ENCODE data around the gene MCFD2. TPM values are rescaled to one million over a fixed set of nuclear protein-coding genes. Genes with fewer than 3 reads are reported as not detected.

The MCFD2 gene
- polyA plus RNA-seq, 1 experiment = 166 TPM

GRCh38 chr2:46902465-46902864, 13.1 kb downstream of the MCFD2 start:
- DNase-seq (ENCODE audit: low read depth) = no peak
- TF ChIP-seq CTCF (IDR thresholded peaks at IDR 0.05; ENCODE audit: insufficient read depth, low read depth, low read length) = no peak
- CTCF ChIA-PET = no interaction called here
- POLR2A ChIA-PET = no interaction called here
- Histone ChIP-seq H3K4me3 (ENCODE audit: low read depth, low read length) (no peak overlapping the region), H3K36me3 (ENCODE audit: control insufficient read depth, insufficient read depth, low read length) (peaks cover 11% of the 10 kb centered on the region), H3K27me3 (ENCODE audit: control insufficient read depth, insufficient read depth, low read length) (no peaks in the 10 kb centered on the region)

- no peak for TF ChIP-seq CTCF (IDR thresholded peaks at IDR 0.05; ENCODE audit: insufficient read depth, low read depth, low read length)
- no peak for DNase-seq (ENCODE audit: low read depth)
- CTCF ChIA-PET = interaction anchor here (1.2 kb wide), 1 partner anchor 127 kb away, joined by 3 read pairs; no protein-coding TSS in a partner anchor
- Histone ChIP-seq H3K4me3 (ENCODE audit: low read depth, low read length) (no peak overlapping the region), H3K27me3 (ENCODE audit: control insufficient read depth, insufficient read depth, low read length) (no peaks in the 10 kb centered on the region), H3K36me3 (ENCODE audit: control insufficient read depth, insufficient read depth, low read length) (peaks cover 4% of the 10 kb centered on the region)
- POLR2A ChIA-PET = no interaction called here
These were observed 14.0 kb downstream of the MCFD2 start for GRCh38 chr2:46901611-46902010.

- POLR2A ChIA-PET = no interaction called here
These were observed 15.2 kb downstream of the MCFD2 start for GRCh38 chr2:46900381-46900780.

GRCh38 chr2:46899053-46899452, 16.6 kb downstream of the MCFD2 start:
- no peaks in the 10 kb centered on the region for H3K36me3 ChIP-seq (ENCODE audit: control insufficient read depth, insufficient read depth, low read length)
- ChIA-PET POLR2A (no interaction called here), CTCF (interaction anchor here (0.7 to 1.2 kb wide), 3 partner anchors 10 to 19 kb away, joined by 3 read pairs; no protein-coding TSS in a partner anchor)

More at GRCh38 chr2:46900381-46900780, 15.2 kb downstream of the MCFD2 start:
- Histone ChIP-seq H3K27me3 (ENCODE audit: control insufficient read depth, insufficient read depth, low read length) (no peaks in the 10 kb centered on the region), H3K4me3 (ENCODE audit: low read depth, low read length) (no peak overlapping the region), H3K36me3 (ENCODE audit: control insufficient read depth, insufficient read depth, low read length) (no peaks in the 10 kb centered on the region)
- no peak for TF ChIP-seq CTCF (IDR thresholded peaks at IDR 0.05; ENCODE audit: insufficient read depth, low read depth, low read length)
- CTCF ChIA-PET = no interaction called here
- DNase-seq (ENCODE audit: low read depth) = no peak

GRCh38 chr2:46898024-46898423, 17.6 kb downstream of the MCFD2 start:
- no peaks in the 10 kb centered on the region for H3K27me3 ChIP-seq (ENCODE audit: control insufficient read depth, insufficient read depth, low read length)
- no peaks in the 10 kb centered on the region for H3K36me3 ChIP-seq (ENCODE audit: control insufficient read depth, insufficient read depth, low read length)
- ChIA-PET POLR2A (interaction anchor here (0.6 kb wide), 1 partner anchor 226 kb away, joined by 5 read pairs; no protein-coding TSS in a partner anchor), CTCF (interaction anchor here (1.2 kb wide), 1 partner anchor 11 kb away, joined by 3 read pairs; no protein-coding TSS in a partner anchor)
- H3K4me3 ChIP-seq (ENCODE audit: low read depth, low read length) = no peak overlapping the region
- TF ChIP-seq CTCF (IDR thresholded peaks at IDR 0.05; ENCODE audit: insufficient read depth, low read depth, low read length) = no peak
- DNase-seq (ENCODE audit: low read depth) = no peak

More at GRCh38 chr2:46899053-46899452, 16.6 kb downstream of the MCFD2 start:
- DNase-seq (ENCODE audit: low read depth) = no peak
- Histone ChIP-seq H3K4me3 (ENCODE audit: low read depth, low read length) (no peak overlapping the region), H3K27me3 (ENCODE audit: control insufficient read depth, insufficient read depth, low read length) (no peaks in the 10 kb centered on the region)
- no peak for TF ChIP-seq CTCF (IDR thresholded peaks at IDR 0.05; ENCODE audit: insufficient read depth, low read depth, low read length)

Data from BJ (cell line).